Stimulated activated effector memory CD8-positive, alpha-beta T cell treated with anti-CD3 and anti-CD28 coated beads, Interleukin-12 subunit alpha, Interleukin-12 subunit beta, amount 100 ng/mL, for 72 hours (primary cell): ENCODE data around the gene ENOX1.

ENCODE experiments used
- ATAC-seq: fragments of 150-1000 bp; cut with Tn5 transposase; 2 replicates; pipeline ENCODE4 v1.10.0; 2021
- DNase-seq, 2 donors: peaks; one replicate each; pipeline ENCODE4 v3.0.0; 2021 to 2022; ENCODE audit warnings: low spot score in 2 of 2
- H3K27ac Mint-ChIP-seq: one replicate; pipeline ENCODE4 v1.8.0; 2022; ENCODE audit warnings: mild to moderate bottlenecking, mixed read lengths
- H3K36me3 Mint-ChIP-seq: one replicate; pipeline ENCODE4 v1.8.0; 2022; ENCODE audit warnings: mild to moderate bottlenecking, mixed read lengths
- H3K4me1 Mint-ChIP-seq: one replicate; pipeline ENCODE4 v1.8.0; 2022; ENCODE audit warnings: mixed read lengths
- H3K4me3 Mint-ChIP-seq: one replicate; pipeline ENCODE4 v1.8.0; 2022; ENCODE audit warnings: mild to moderate bottlenecking, mixed read lengths
- H3K9me3 Mint-ChIP-seq: one replicate; pipeline ENCODE4 v1.8.0; 2022; ENCODE audit warnings: mixed read lengths

Gene ENOX1

DNA sequence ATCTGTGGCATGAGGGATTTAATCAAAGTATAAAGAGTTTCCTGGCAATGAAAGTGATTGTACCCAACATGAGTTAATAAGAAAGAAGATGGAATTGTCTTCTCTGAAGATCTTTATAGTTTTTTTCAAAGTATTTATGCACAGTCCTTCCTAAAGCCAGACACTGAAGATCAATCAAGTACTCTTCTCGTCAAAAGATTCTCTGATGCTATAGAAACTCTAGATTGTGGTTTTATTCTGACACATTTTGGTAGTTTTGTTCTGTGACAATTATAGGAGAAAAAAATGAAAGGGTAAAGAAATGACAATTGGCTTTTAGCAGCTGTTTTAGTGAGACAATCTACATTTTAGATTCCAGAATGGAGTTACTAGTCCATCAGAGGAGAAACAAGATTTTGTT is 10.4 kb upstream of the ENOX1 start:
- Mint-ChIP-seq H3K4me1 (peaks cover 12% of the 10 kb centered on the region), H3K4me3 (no peak overlapping the region), H3K9me3 (no peaks in the 10 kb centered on the region), H3K36me3 (no peaks in the 10 kb centered on the region), H3K27ac (no peak overlapping the region)
- ATAC-seq: peak; percentile 72
- DNase-seq: no peak

DNA sequence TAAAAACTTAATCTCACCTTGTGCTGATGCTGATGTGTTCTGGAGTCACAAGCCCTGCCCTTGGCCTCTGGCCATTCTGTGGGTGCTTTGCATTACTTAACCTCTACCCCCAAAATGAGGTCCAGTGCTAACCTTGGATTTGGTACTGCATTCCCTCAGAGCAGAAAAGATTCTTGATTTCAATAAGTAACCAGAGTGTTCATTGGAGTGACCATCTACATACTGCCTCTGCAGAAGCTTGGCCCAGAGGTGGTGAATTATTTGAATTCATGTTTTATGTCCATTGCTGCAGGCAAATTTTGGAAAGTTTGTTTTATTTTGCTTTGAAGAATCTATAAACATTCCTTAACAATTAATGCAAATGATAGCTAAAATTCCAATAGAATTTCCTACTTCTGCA is 7.6 kb upstream of the ENOX1 start:
- Mint-ChIP-seq H3K4me3 (no peak overlapping the region), H3K4me1 (peaks cover 6% of the 10 kb centered on the region), H3K36me3 (no peaks in the 10 kb centered on the region), H3K27ac (no peak overlapping the region), H3K9me3 (no peaks in the 10 kb centered on the region)
- no peak for DNase-seq
- ATAC-seq: no peak

DNA sequence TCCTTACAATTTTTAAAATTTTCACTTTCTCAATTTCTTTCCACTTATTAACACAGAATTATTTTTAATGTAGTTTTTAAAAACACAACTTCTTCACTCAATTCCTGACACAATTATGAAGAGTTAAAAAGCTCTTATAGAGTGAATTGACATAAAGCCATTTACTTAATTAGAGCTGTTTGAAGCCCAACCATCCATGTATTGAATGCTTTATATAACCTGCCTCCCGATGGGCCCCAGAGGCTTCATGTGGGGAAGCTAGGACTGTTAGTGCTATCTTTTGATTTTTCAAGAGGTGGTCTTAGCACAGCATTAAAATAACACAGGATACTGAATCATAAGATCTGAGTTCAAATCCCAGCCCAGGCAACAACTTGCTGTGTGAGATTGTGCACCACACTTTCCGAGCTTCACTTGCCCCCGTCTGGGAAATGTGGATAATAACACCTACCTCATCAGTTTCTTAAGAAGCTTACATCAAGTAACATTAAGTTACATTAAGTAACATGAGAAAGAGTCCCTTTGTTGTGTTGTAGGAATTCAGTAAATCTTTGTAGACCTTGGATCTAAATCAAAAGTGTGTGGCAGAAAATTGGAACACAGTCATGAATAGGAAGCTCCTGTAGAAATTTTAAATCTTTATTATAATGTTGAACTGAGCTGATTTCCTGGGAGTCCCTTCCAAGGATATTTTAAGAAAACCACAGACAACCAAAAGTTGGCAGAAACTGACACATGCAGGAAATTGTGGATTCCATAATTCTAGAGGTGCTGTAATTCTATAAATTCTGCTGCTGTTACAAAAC is 5.5 kb upstream of the ENOX1 start:
- no peak for DNase-seq
- Mint-ChIP-seq H3K36me3 (no peaks in the 10 kb centered on the region), H3K27ac (no peak overlapping the region), H3K4me1 (peaks cover 2% of the 10 kb centered on the region), H3K9me3 (no peaks in the 10 kb centered on the region), H3K4me3 (no peak overlapping the region)
- no peak for ATAC-seq

DNA sequence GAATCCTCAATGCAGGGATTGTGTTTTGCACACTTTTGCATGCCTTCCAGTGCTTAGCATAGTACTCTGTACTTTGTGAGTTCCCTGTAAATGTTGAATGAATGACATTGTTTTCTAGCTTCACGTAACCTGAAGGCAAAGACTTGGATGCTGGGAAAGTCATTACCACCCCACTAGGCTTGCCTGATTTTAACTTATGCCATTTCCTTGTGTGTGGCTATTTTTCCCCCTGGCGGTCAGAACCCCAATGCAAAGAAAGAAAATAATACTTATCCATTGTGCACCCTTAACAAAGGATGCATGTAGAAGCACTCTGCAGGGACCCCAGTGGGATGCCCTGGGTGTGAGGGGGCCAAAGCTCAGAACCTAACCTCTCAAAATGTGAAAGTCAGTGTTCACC is 1.2 kb upstream of the ENOX1 start:
- DNase-seq (no peak), ATAC-seq (no peak)
- peak overlapping the region; percentile 67 for H3K4me3 Mint-ChIP-seq
- H3K4me1 Mint-ChIP-seq: peaks cover 11% of the 10 kb centered on the region
- H3K27ac Mint-ChIP-seq: no peak overlapping the region
- no peaks in the 10 kb centered on the region for H3K36me3 Mint-ChIP-seq
- no peaks in the 10 kb centered on the region for H3K9me3 Mint-ChIP-seq

DNA sequence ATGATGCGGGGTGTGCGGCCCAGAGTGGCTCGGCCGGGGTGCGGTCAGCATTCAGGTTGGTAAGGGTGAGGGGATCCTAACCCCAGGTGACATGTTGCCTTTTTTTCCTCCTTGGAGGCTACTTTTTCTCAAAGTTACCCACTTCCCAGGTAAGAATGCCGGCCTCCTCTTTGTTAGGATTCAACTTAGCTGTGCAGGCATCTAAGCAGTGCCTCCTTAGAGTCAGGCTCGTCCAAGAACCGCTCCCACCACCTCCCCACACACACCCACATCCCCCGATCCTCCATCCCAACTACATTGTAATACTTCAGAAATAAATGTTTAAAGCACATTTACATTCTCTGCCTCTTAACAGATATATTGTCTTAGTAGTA is 733 bp upstream of the ENOX1 start:
- peaks cover 11% of the 10 kb centered on the region for H3K4me1 Mint-ChIP-seq
- no peaks in the 10 kb centered on the region for H3K36me3 Mint-ChIP-seq
- H3K27ac Mint-ChIP-seq: no peak overlapping the region
- peak overlapping the region; percentile 67 for H3K4me3 Mint-ChIP-seq
- DNase-seq (no peak), ATAC-seq (no peak)
- H3K9me3 Mint-ChIP-seq: no peaks in the 10 kb centered on the region

DNA sequence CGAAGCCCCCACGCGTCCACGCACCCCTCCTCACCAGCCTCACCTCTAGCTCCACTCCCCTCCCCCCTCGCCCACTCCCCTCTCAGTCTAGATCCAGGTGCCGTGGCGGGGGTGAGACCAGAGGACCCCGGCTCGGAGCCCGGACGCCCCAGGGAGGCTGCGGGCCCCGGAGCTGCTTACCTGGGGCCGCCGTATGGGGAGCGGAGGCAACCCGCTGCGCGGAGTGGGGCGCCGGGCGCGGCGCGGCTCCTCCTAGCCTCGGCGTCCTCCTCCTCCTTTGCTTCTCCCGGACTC is 353 bp downstream of the ENOX1 start:
- H3K4me1 Mint-ChIP-seq: peaks cover 11% of the 10 kb centered on the region
- DNase-seq (no peak), ATAC-seq (peak; percentile 51)
- H3K36me3 Mint-ChIP-seq: no peaks in the 10 kb centered on the region
- H3K9me3 Mint-ChIP-seq: no peaks in the 10 kb centered on the region
- H3K27ac Mint-ChIP-seq: no peak overlapping the region
- H3K4me3 Mint-ChIP-seq: peak overlapping the region; percentile 67

DNA sequence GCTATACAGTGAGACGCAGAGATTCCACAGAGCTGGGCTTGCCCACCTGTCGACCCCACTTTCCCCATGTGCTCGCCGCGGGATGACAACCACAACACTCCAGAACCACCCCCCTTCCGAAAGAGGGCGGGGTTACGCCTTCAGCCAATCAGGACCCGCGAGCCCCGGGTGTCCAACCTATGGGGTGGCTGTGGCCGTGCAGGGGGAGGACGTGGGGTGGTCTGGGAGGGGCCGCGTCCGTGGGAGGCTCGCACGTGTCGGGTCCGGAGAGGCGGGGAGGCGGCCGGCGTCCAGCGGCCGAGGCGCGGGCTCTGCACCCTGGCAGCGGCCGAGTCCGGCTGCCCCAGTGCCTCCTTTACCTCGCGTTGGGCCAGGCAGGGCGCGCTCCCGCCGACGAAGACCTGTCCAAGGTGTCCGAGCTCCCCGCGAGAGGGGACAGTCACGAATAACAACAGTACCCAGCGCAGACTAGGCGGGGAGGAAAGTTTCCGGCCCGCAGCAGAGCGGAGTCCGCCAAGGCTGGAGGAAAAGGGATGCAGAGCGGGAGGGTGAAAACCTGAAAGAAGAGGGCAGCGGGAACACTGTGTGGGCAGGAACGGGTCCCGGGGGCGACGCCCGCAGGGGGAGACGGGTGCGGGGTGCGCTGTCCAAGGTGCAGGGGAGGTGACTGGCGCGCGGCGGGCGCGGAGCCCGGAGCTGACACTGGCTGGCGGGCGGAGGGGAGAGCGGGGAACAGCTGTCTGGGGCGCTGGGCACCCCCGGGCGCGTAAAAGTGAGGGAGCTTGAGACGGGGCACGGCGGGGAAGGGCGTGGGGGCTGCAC is 911 bp downstream of the ENOX1 start:
- H3K9me3 Mint-ChIP-seq: no peaks in the 10 kb centered on the region
- ATAC-seq: peak; percentile 66
- no peak overlapping the region for H3K27ac Mint-ChIP-seq
- H3K4me3 Mint-ChIP-seq: peak overlapping the region; percentile 67
- DNase-seq: peak in 1 of 2 donors; percentile 54
- no peaks in the 10 kb centered on the region for H3K36me3 Mint-ChIP-seq
- H3K4me1 Mint-ChIP-seq: peaks cover 11% of the 10 kb centered on the region

DNA sequence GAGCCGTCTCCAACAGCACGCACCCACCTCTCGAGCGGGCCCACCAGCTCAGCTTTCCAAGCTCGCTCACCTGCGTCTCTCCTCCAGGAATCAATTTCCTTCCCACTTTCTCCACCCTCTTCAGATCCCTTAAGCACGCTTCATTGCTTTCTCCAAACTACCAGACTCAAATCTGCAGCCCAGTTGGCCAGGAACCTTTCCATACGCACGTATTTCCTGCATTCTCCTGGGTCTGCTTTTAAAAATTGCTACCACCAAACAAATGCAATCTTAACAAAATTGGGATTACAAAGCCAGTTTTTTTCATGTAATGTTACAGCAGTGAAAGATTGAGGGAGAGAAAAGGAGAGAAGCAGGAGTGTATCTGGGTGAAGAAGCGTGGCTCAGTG is 1.5 kb downstream of the ENOX1 start:
- no peak for ATAC-seq
- Mint-ChIP-seq H3K36me3 (no peaks in the 10 kb centered on the region), H3K9me3 (no peaks in the 10 kb centered on the region), H3K4me1 (peaks cover 11% of the 10 kb centered on the region), H3K4me3 (peak overlapping the region; percentile 67), H3K27ac (no peak overlapping the region)
- DNase-seq: no peak

DNA sequence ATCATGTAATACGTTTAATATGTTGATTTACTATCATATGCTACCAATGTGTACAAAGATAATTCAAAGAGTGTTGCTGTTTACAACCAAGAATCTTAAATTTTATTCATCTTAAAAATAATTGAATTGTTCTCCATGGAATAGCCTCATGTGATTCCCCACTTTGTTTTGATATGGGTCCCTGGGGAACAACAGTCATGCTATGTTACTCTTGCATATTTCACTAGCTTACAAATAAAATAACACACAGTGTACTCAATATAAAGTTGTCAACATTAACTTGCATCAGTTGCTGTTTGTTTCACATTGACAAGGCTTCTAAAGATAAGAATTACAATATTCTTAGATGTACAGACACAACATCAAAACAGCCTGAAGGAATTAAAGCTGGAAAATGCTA is 2.3 kb downstream of the ENOX1 start:
- H3K4me1 Mint-ChIP-seq: peaks cover 11% of the 10 kb centered on the region
- H3K36me3 Mint-ChIP-seq: no peaks in the 10 kb centered on the region
- ATAC-seq (no peak), DNase-seq (no peak)
- no peak overlapping the region for H3K27ac Mint-ChIP-seq
- no peak overlapping the region for H3K4me3 Mint-ChIP-seq
- H3K9me3 Mint-ChIP-seq: no peaks in the 10 kb centered on the region

DNA sequence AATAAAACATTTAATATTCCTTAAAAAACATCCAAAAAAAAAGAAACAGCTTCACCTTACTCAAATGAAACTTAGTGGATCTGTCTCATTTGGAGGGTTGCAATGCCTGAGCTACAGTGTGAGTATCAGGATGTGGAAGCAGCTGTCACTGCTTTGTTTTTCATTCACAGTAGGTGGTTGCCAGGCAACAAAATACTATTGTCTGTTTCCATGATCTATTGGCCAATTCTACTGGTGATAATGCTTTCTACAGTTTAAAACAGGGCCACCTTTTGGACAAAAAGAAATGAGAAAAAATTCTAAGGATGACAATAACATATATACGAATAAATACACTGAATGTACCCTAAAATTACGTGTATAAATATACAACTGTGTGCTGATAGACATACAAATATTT is 3.0 kb downstream of the ENOX1 start:
- ATAC-seq: no peak
- no peak overlapping the region for H3K27ac Mint-ChIP-seq
- H3K4me3 Mint-ChIP-seq: no peak overlapping the region
- H3K9me3 Mint-ChIP-seq: no peaks in the 10 kb centered on the region
- DNase-seq: no peak
- H3K36me3 Mint-ChIP-seq: no peaks in the 10 kb centered on the region
- H3K4me1 Mint-ChIP-seq: peaks cover 11% of the 10 kb centered on the region

DNA sequence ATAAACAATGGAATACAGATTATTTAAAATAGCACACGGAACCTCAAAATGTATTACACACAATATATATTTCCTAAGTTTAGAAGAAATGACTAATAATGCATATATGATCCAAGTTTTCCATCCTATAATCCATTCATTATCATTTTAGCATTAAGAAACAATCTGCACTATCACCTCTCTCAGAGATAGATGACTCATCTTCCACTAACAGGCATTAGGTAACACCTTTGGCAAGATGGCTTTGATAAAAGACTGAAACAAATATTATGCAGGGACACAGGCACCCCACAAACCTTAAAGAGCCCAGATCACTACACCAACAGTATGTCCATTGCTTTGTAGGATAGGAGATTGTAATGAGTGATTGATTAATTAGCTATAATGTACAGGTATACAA is 4.1 kb downstream of the ENOX1 start:
- H3K9me3 Mint-ChIP-seq: no peaks in the 10 kb centered on the region
- H3K36me3 Mint-ChIP-seq: no peaks in the 10 kb centered on the region
- H3K4me3 Mint-ChIP-seq: no peak overlapping the region
- H3K4me1 Mint-ChIP-seq: peaks cover 11% of the 10 kb centered on the region
- ATAC-seq (no peak), DNase-seq (no peak)
- no peak overlapping the region for H3K27ac Mint-ChIP-seq

DNA sequence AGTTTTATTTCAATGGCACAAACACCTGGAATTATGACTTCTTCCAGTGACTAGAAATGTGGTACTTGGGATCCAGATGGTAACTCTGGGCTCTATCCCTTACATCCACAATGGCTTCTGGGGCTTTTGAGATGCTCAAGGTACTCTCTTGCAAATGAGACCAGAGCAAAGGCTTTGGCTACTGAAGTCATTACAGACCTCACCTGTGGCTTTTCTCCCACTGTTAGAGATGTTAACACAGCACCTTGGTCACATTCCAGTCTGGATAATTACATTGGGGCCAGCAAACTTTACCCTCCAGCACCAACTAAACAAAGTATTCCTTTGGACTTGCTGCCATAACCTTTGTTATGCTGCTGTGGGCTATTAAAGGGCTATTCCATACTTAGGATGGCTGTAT is 6.1 kb downstream of the ENOX1 start:
- H3K9me3 Mint-ChIP-seq: no peaks in the 10 kb centered on the region
- ATAC-seq (no peak), DNase-seq (no peak)
- H3K4me3 Mint-ChIP-seq: no peak overlapping the region
- H3K36me3 Mint-ChIP-seq: no peaks in the 10 kb centered on the region
- peaks cover 5% of the 10 kb centered on the region for H3K4me1 Mint-ChIP-seq
- no peak overlapping the region for H3K27ac Mint-ChIP-seq

DNA sequence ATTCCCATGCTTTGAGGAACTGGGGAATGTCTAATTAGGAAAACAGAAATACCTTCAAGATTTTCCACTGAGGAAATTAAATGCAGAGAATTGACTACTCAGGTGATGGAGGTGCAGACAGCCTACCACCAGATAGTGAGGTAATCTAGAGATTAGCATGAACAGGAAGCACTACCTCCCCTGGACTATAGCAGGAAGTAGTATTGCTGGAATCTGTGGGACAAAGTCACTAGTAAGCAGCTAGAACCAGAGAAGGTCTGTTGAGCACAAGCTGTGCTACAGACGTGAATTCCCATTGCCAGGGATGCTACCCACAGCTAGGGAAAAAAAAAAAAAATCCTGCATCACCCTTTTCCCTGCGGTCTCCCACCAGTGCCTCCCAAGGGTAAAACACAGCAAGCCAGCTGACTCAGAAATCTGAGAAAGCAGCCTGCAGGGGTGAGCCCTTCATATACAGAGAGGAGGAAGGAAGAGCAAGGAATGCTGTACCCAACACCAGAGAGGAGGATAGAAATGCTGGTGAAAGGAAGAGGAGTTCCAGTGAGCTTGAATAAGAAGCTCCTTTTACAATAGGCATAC is 10.2 kb downstream of the ENOX1 start:
- no peak overlapping the region for H3K27ac Mint-ChIP-seq
- H3K4me3 Mint-ChIP-seq: no peak overlapping the region
- no peaks in the 10 kb centered on the region for H3K4me1 Mint-ChIP-seq
- no peaks in the 10 kb centered on the region for H3K36me3 Mint-ChIP-seq
- H3K9me3 Mint-ChIP-seq: no peaks in the 10 kb centered on the region
- ATAC-seq: no peak
- DNase-seq: no peak

DNA sequence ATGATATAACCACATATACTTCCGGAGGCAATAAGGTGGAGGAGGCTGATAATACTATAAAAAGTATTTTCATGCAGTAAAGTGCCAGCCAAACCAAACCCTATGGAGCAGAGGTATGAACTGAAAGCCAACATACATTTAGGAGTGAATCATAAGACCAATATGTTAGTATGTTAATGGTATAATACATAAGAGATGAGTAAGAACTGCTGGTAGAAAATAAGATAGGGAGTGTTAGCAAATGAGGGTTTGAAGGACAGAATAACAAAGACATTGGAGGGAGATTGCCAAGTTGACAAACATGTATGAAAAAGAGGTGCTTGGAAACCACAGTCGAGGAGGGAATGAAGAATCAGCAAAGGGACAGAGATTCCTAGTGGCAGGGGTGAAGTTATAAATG is 10.8 kb downstream of the ENOX1 start:
- Mint-ChIP-seq H3K27ac (no peak overlapping the region), H3K36me3 (no peaks in the 10 kb centered on the region), H3K4me1 (no peaks in the 10 kb centered on the region), H3K4me3 (no peak overlapping the region), H3K9me3 (no peaks in the 10 kb centered on the region)
- ATAC-seq: no peak
- DNase-seq: no peak

DNA sequence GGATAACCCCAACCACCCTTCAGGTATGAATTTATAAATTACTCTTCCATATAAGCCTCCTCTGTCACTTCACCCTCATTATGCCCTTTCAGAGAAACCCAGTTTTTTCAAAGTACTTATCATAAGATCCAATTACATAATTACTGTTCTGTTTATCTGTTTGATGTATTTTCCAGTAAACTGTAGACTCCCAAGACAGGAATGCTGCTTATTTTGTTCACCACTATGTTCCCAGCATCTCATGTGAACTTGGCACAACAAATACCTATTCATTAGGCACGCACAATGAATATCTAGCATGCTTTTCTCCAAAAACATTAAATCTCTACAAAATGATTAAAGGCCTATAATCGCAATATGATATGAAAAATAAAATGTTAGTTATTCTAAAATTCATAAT is 13.2 kb downstream of the ENOX1 start:
- no peak overlapping the region for H3K4me3 Mint-ChIP-seq
- no peak for ATAC-seq
- no peak overlapping the region for H3K27ac Mint-ChIP-seq
- no peak for DNase-seq
- H3K4me1 Mint-ChIP-seq: no peaks in the 10 kb centered on the region
- no peaks in the 10 kb centered on the region for H3K9me3 Mint-ChIP-seq
- no peaks in the 10 kb centered on the region for H3K36me3 Mint-ChIP-seq

DNA sequence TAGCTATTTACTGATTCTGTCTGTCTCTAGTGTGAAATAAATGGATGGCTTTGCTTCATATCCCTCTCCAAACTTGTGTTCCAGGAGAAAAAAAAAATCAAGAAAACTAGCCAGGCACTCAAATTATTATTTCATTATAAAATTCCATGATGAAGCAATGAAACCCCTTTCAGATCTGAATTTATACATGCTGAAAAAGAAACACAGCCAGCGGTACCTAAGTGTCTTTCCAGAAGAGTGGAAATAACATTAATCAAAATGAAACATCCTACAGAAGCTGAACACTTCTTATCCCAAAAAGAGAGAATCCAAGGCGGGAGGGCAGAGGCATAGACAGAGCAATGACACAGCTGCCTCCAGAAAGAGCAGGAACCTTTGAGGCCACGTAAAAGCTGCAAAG is 15.9 kb downstream of the ENOX1 start:
- H3K9me3 Mint-ChIP-seq: no peaks in the 10 kb centered on the region
- H3K4me1 Mint-ChIP-seq: no peaks in the 10 kb centered on the region
- no peak overlapping the region for H3K27ac Mint-ChIP-seq
- ATAC-seq: no peak
- no peaks in the 10 kb centered on the region for H3K36me3 Mint-ChIP-seq
- no peak overlapping the region for H3K4me3 Mint-ChIP-seq
- DNase-seq: no peak
